Stomach (tissue), 9 donors: ENCODE results near the gene WIPF2. TPM values are rescaled to one million over a fixed set of nuclear protein-coding genes. Genes with fewer than 3 reads are reported as not detected.

Experiments used
- DNase-seq, 2 donors: peaks; one replicate each; pipeline versions ENCODE4 v3.0.0 to v3.0.0-alpha.2; 2013 to 2019
- H3K27ac ChIP-seq, 5 donors: fragments of 200-600 bp in 4 of 5; sonication (generic) in 4 of 5; one replicate each; pipeline ENCODE4 v1.5.1; 2013 to 2019; ENCODE audit warnings: mild to moderate bottlenecking in 1 of 5, moderate library complexity in 1 of 5
- H3K27me3 ChIP-seq, 3 donors: fragments of 200-600 bp; sonication (generic); one replicate each; pipeline ENCODE4 v1.5.1; 2017 to 2019; ENCODE audit warnings: mixed run types in 1 of 3
- H3K36me3 ChIP-seq, 4 donors: fragments of 200-600 bp; sonication (generic); 1 replicate in 3 of 4; 2 replicates in 1 of 4; pipeline ENCODE4 v1.5.1; 2016 to 2019
- H3K4me1 ChIP-seq, 4 donors: fragments of 200-600 bp; sonication (generic); one replicate each; pipeline ENCODE4 v1.5.1; 2016 to 2019
- H3K4me3 ChIP-seq, 4 donors: fragments of 200-600 bp; sonication (generic) in 3 of 4; one replicate each; pipeline ENCODE4 v1.5.1; 2016 to 2019; ENCODE audit warnings: mild to moderate bottlenecking in 1 of 4
- H3K9me3 ChIP-seq, 4 donors: fragments of 200-600 bp; sonication (generic); one replicate each; pipeline ENCODE4 v1.5.1; 2016 to 2019
- CTCF ChIP-seq, 7 experiments: fragments of 450-650 bp in 4 of 7; fragments of 200-600 bp in 3 of 7; sonication (generic) in 3 of 7; IDR thresholded peaks; one replicate each; pipeline ENCODE4 v1.5.1; 2016 to 2019; ENCODE audit warnings: antibody characterized with exemption in 7 of 7, control low read depth in 2 of 7, mild to moderate bottlenecking in 1 of 7
- EP300 ChIP-seq: sonication (generic); formaldehyde crosslinking; IDR thresholded peaks from one replicate; pipeline ENCODE4 v1.6.1; 2017; ENCODE audit warnings: antibody characterized with exemption
- POLR2A ChIP-seq, 4 donors: fragments of 450-650 bp; IDR thresholded peaks; one replicate each; pipeline ENCODE4 v1.6.1; 2016; ENCODE audit warnings: antibody characterized with exemption in 4 of 4, control low read depth in 2 of 4, mild to moderate bottlenecking in 1 of 4, moderate library complexity in 1 of 4
- POLR2AphosphoS5 ChIP-seq, 3 donors: sonication (generic); formaldehyde crosslinking; IDR thresholded peaks; one replicate each; pipeline ENCODE4 v1.6.1; 2016; ENCODE audit warnings: antibody characterized with exemption in 3 of 3
- WGBS, 5 donors: extraction: QIAGEN DNeasy Blood & Tissue Kit in 3 of 5; methylation state at CpG; one replicate each; pipeline versions ENCODE4 v1.1.5 to v1.1.7; 2013 to 2018; 5-methylcytosine and 5-hydroxymethylcytosine counted together
- intact Hi-C: fragments of 100-400 bp; cut with DNase I; formaldehyde crosslinking; loops from one replicate; pipeline ENCODE4 v1.15.1; 2023; ENCODE audit warnings: low total_unique reads
- polyA plus RNA-seq, 3 donors: library from polyadenylated mRNA; stranded (reverse); fragments of 200-250 nt; gene quantifications; one replicate each; pipeline ENCODE4 v1.2.3, GENCODE V29; 2013
- total RNA-seq, 5 donors: library from RNA; depleted of rRNA; stranded (reverse); fragments of >200 nt; gene quantifications; one replicate each; pipeline versions ENCODE4 v1.1.0 to v1.2.3, GENCODE V29; 2014 to 2016
- donor health status: healthy with polysubstance abuse.
- donor health status: Bipolar disorder and iron deficiency.
- donor health status: healthy.

The WIPF2 gene
- total and polyA plus RNA-seq, 8 donors = 1.4 to 40.6 (median 13.5) TPM

DNA sequence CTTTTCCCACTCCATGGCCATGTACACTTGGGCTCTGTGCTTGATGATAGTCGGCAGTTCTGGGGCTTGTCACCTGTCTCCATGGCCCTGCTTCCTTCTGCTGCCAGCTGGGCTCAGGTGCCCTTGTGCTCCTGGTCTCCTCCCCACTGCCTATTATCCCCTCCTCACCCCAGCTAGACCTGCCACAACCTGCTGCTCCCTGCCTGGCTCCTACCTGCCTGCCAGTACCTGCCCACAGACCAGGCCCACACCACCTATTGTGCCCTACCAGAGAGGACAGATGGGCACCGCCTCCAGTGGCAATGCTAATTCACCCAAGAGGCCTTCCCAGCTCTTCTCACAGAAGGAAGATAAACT is 42.4 kb upstream of the WIPF2 start:
- peak overlapping the region in 2 of 4 donors; percentile 52 to 61 for H3K4me3 ChIP-seq
- intact Hi-C loops = no loop called here
- H3K27me3 ChIP-seq = peaks cover 0 to 8% (median 0%) of the 10 kb centered on the region in 3 donors
- no peaks in the 10 kb centered on the region for H3K9me3 ChIP-seq
- WGBS, 5 donors = 58 to 72% (median 65%) methylated on average over 2 of the region's 2 CpGs
- peak overlapping the region; percentile 66 to 77 (median 75) for H3K27ac ChIP-seq
- peaks cover 13 to 45% (median 38%) of the 10 kb centered on the region in 4 donors for H3K36me3 ChIP-seq
- peak in 1 of 2 donors; percentile 34 for DNase-seq
- TF ChIP-seq EP300 (no peak), POLR2A (IDR thresholded peaks at IDR 0.05) (no peak), CTCF (IDR thresholded peaks at IDR 0.05) (no peak), POLR2AphosphoS5 (IDR thresholded peaks at IDR 0.05) (no peak)
- H3K4me1 ChIP-seq = peaks cover 37 to 57% (median 43%) of the 10 kb centered on the region in 4 donors

GRCh38 chr17:40177275-40177874 is 41.7 kb upstream of the WIPF2 start, which contains the start of gene RAPGEFL1:
TSS of gene RAPGEFL1 (plus strand) at chr17:40177470. CDS start at chr17:40177862, 392 bp downstream.
- TF ChIP-seq CTCF (IDR thresholded peaks at IDR 0.05) (no peak), POLR2AphosphoS5 (IDR thresholded peaks at IDR 0.05) (peak in 2 of 3 donors; percentile 23 to 60)
- Histone ChIP-seq H3K9me3 (no peaks in the 10 kb centered on the region), H3K4me1 (peaks cover 37 to 57% (median 46%) of the 10 kb centered on the region in 4 donors), H3K4me3 (peak within 1 kb of the TSS; percentile 52 to 61 (median 59)), H3K27me3 (peaks cover 0 to 8% (median 0%) of the 10 kb centered on the region in 3 donors), H3K27ac (peak within 1 kb of the TSS; percentile 73 to 77 (median 75)), H3K36me3 (peaks cover 8 to 38% (median 32%) of the 10 kb centered on the region in 4 donors)
- intact Hi-C loops = no loop called here
- WGBS, 5 donors = 0% methylated on average over 27 to 56 of the region's 57 CpGs
- DNase-seq = peak; percentile 87 to 95

DNA sequence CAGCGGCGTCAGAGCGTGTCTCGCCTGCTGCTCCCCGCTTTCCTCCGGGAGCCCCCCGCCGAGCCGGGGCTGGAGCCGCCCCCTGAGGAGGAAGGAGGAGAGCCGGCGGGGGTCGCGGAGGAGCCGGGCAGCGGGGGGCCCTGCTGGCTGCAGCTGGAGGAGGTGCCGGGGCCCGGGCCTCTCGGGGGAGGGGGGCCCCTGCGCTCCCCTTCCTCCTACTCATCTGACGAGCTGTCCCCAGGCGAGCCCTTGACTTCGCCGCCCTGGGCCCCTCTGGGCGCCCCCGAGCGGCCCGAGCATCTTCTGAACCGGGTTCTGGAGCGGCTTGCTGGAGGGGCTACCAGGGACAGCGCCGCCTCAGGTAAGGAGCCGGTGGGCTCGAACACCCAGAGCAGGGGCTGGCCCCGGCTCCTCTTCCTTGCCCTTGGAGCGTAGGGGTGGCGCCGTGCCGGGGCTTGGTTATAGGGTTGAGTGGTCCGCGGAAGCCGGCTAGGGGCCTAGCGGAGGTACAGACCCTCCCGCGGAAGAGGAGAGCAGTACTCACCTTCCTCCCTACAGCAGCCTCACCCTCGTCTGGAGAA is 41.0 kb upstream of the WIPF2 start:
- Histone ChIP-seq H3K4me3 (peak overlapping the region; percentile 52 to 61 (median 59)), H3K27ac (peak overlapping the region; percentile 5 to 77 (median 74)), H3K36me3 (peaks cover 8 to 31% (median 25%) of the 10 kb centered on the region in 4 donors), H3K27me3 (peaks cover 0 to 8% (median 0%) of the 10 kb centered on the region in 3 donors), H3K4me1 (peaks cover 37 to 57% (median 46%) of the 10 kb centered on the region in 4 donors), H3K9me3 (no peaks in the 10 kb centered on the region)
- intact Hi-C loops = no loop called here
- WGBS, 5 donors = 24 to 54% (median 37%) methylated on average over 4 to 44 of the region's 46 CpGs
- peak in 1 of 2 donors; percentile 44 for DNase-seq
- TF ChIP-seq POLR2A (IDR thresholded peaks at IDR 0.05) (no peak), POLR2AphosphoS5 (IDR thresholded peaks at IDR 0.05) (no peak), CTCF (IDR thresholded peaks at IDR 0.05) (no peak), EP300 (no peak)

- TF ChIP-seq EP300 (no peak), CTCF (IDR thresholded peaks at IDR 0.05) (no peak), POLR2A (IDR thresholded peaks at IDR 0.05) (no peak), POLR2AphosphoS5 (IDR thresholded peaks at IDR 0.05) (no peak)
- Histone ChIP-seq H3K4me3 (peak overlapping the region in 3 of 4 donors; percentile 52 to 61 (median 60)), H3K27ac (peak overlapping the region in 4 of 5 donors; percentile 5 to 79 (median 77)), H3K4me1 (peaks cover 37 to 57% (median 46%) of the 10 kb centered on the region in 4 donors), H3K9me3 (no peaks in the 10 kb centered on the region), H3K27me3 (peaks cover 0 to 8% (median 0%) of the 10 kb centered on the region in 3 donors), H3K36me3 (peaks cover 8 to 25% (median 20%) of the 10 kb centered on the region in 4 donors)
- intact Hi-C loops = no loop called here
- 87 to 95% (median 93%) methylated on average over 5 to 7 of the region's 7 CpGs for WGBS, 5 donors
- peak in 1 of 2 donors; percentile 17 for DNase-seq
Observed at GRCh38 chr17:40178660-40179059, 40.4 kb upstream of the WIPF2 start.
